Heart right ventricle (tissue), 16 donors: Measurements from ENCODE around the gene PRRT3. TPM values are rescaled to one million over a fixed set of nuclear protein-coding genes. Genes with fewer than 3 reads are reported as not detected.
"Not testable (repeated sequence)": the region's sequence is repeated elsewhere in the genome, so short reads cannot be mapped to it uniquely, and the experiment has no call there.

Experiments used
- ATAC-seq, 8 donors: fragments of 200-7000 bp; cut with Tn5 transposase; one replicate each; pipeline ENCODE4 v1.9.1; 2020; ENCODE audit warnings: mild to moderate bottlenecking in 8 of 8, moderate library complexity in 8 of 8, moderate number of reproducible peaks in 1 of 8
- DNase-seq, 2 donors: peaks; one replicate each; pipeline ENCODE4 v3.0.0-alpha.2; 2020
- H3K27ac ChIP-seq, 10 donors: fragments of 200-600 bp; sonication (generic) in 2 of 10; one replicate each; pipeline versions ENCODE4 v1.5.0 to v1.8.0; 2020 to 2022; ENCODE audit warnings: mild to moderate bottlenecking in 3 of 10
- H3K27me3 ChIP-seq, 7 donors: fragments of 200-600 bp; one replicate each; pipeline ENCODE4 v1.8.0; 2021 to 2022; ENCODE audit warnings: mild to moderate bottlenecking in 2 of 7
- H3K36me3 ChIP-seq, 9 donors: fragments of 200-600 bp; sonication (generic) in 1 of 9; one replicate each; pipeline versions ENCODE4 v1.5.0 to v1.8.0; 2020 to 2022; ENCODE audit warnings: mild to moderate bottlenecking in 2 of 9
- H3K4me1 ChIP-seq, 9 donors: fragments of 200-600 bp; sonication (generic) in 1 of 9; one replicate each; pipeline versions ENCODE4 v1.5.0 to v1.8.0; 2020 to 2022; ENCODE audit warnings: mild to moderate bottlenecking in 4 of 9
- H3K4me3 ChIP-seq, 10 donors: fragments of 200-600 bp; sonication (generic) in 2 of 10; one replicate each; pipeline versions ENCODE4 v1.5.0 to v1.8.0; 2020 to 2022; ENCODE audit warnings: mild to moderate bottlenecking in 7 of 10, moderate library complexity in 2 of 10
- H3K9me3 ChIP-seq, 11 donors: fragments of 200-600 bp in 10 of 11; sonication (generic) in 2 of 11; one replicate each; pipeline versions ENCODE4 v1.5.0 to v1.8.0; 2013 to 2022; ENCODE audit warnings: mild to moderate bottlenecking in 2 of 11, control low read depth in 1 of 11, moderate library complexity in 1 of 11
- CTCF ChIP-seq, 9 donors: fragments of 200-600 bp; sonication (generic) in 2 of 9; IDR thresholded peaks; one replicate each; pipeline versions ENCODE4 v1.5.0 to v1.8.0; 2021 to 2022; ENCODE audit warnings: antibody characterized with exemption in 9 of 9, mild to moderate bottlenecking in 5 of 9, moderate library complexity in 1 of 9
- WGBS, 2 donors: extraction: QIAGEN DNeasy Blood & Tissue Kit; methylation state at CpG; one replicate each; pipeline ENCODE4 v1.1.7; 2013; ENCODE audit warnings: inconsistent platforms in 1 of 2; 5-methylcytosine and 5-hydroxymethylcytosine counted together
- intact Hi-C, 10 donors: fragments of 100-400 bp; cut with DNase I; formaldehyde crosslinking; loops; one replicate each; pipeline versions ENCODE4 v1.11.1 to v1.14.2; 2022
- polyA plus RNA-seq, 2 donors: library from polyadenylated mRNA; stranded (reverse); fragments of 200-250 nt; gene quantifications; one replicate each; pipeline ENCODE4 v1.2.3, GENCODE V29; 2013
- total RNA-seq, 10 donors: library from RNA; stranded (reverse); fragmentation: NEBNext Ultra II Directional in 3 of 10; extraction: Animal tissue kit (Norgen Biotek cat#: 25700) in 3 of 10; gene quantifications; one replicate each; pipeline versions ENCODE4 v1.2.1 to v1.2.4, GENCODE V29; 2021 to 2023
- donor health status: Arrhythmogenic right ventricular cardiomyopathy.
- donor health status: ischemic (EF 13 %, LVEDD 7.1; RV severe dilation, severe dysfunction).
- donor health status: healthy with polysubstance abuse.
- donor health status: DM: no; HTN: yes; CAD: no.
- donor health status: DM: no; HTN: no; CAD: no.
- donor health status: ischemic (EF 25% LVEDD 6.9; RV normal size, moderate dysfunction).
- donor health status: ischemic (EF 25% LVEDD 5.7; RV mildly dilated, moderate dysfunction).
- donor health status: healthy.
- donor health status: DM: yes; HTN: yes; CAD: no.
- donor health status: Ischemic cardiomyopathy.
- donor health status: ischemic (EF 35%, LVEDD 5.7; RV mildly dilated, moderate dysfunction).
- donor health status: nonischemic (EF 11% LVEDD 7.7; RV severe dilation, severe dysfunction).
- donor health status: DM: yes; HTN: yes; CAD: no.
- donor health status: PGD.
- donor health status: ischemic (EF 29% LVEDD 5.4; RV normal size, mild dysfunction).
- donor health status: nonischemic (EF 23%, LVEDD 6.1; RV moderate dilation, normal function).

The PRRT3 gene
- total and polyA plus RNA-seq, 12 donors: 0.45 to 2.0 (median 1.2) TPM

DNA sequence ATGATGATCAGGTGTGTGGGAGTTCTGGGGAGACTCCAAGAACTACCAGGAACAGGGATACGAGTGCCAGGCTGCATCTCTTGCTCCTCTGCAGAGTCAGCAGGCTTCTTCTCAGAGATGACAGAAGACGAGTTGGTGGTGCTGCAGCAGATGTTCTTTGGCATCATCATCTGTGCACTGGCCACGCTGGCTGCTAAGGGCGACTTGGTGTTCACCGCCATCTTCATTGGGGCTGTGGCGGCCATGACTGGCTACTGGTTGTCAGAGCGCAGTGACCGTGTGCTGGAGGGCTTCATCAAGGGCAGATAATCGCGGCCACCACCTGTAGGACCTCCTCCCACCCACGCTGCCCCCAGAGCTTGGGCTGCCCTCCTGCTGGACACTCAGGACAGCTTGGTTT, 7.9 kb downstream of the PRRT3 start:
- H3K27me3 ChIP-seq: no peaks in the 10 kb centered on the region
- DNase-seq: no peak
- H3K36me3 ChIP-seq: peaks cover 0 to 51% (median 0%) of the 10 kb centered on the region in 9 donors
- no peaks in the 10 kb centered on the region for H3K9me3 ChIP-seq
- H3K27ac ChIP-seq: no peak overlapping the region
- no peak overlapping the region for H3K4me3 ChIP-seq
- no peak for ATAC-seq
- 89 to 92% methylated on average over 11 of the region's 11 CpGs for WGBS, 2 donors
- H3K4me1 ChIP-seq: peaks cover 0 to 22% (median 15%) of the 10 kb centered on the region in 9 donors
- intact Hi-C loops: loop anchor here in 1 of 10 donors (10.0 kb wide), 1 partner anchor 99 kb away; the partner anchor contains the start of gene RPUSD3
- no peak for TF ChIP-seq CTCF (IDR thresholded peaks at IDR 0.05)

- DNase-seq: no peak
- WGBS, 2 donors: 90 to 93% methylated on average over 11 of the region's 11 CpGs
- ATAC-seq: no peak
- Histone ChIP-seq H3K36me3 (peaks cover 0 to 54% (median 0%) of the 10 kb centered on the region in 9 donors), H3K4me3 (no peak overlapping the region), H3K9me3 (no peaks in the 10 kb centered on the region), H3K4me1 (peaks cover 0 to 22% (median 15%) of the 10 kb centered on the region in 9 donors), H3K27ac (no peak overlapping the region), H3K27me3 (no peaks in the 10 kb centered on the region)
- TF ChIP-seq CTCF (IDR thresholded peaks at IDR 0.05): no peak
- intact Hi-C loops: loop anchor here in 1 of 10 donors (10.0 kb wide), 1 partner anchor 98 kb away; the partner anchor contains the start of gene RPUSD3
These were observed 9.1 kb downstream of the PRRT3 start for GRCh38 chr3:9942934-9943690.

GRCh38 chr3:9942164-9942563, 10.0 kb downstream of the PRRT3 start:
- H3K36me3 ChIP-seq: peaks cover 0 to 63% (median 0%) of the 10 kb centered on the region in 9 donors
- H3K27ac ChIP-seq: no peak overlapping the region
- peaks cover 0 to 15% (median 7%) of the 10 kb centered on the region in 9 donors for H3K4me1 ChIP-seq
- no peaks in the 10 kb centered on the region for H3K27me3 ChIP-seq
- intact Hi-C loops: loop anchor here in 1 of 10 donors (10.0 kb wide), 1 partner anchor 97 kb away; the partner anchor contains the start of gene RPUSD3
- H3K4me3 ChIP-seq: no peak overlapping the region
- H3K9me3 ChIP-seq: no peaks in the 10 kb centered on the region
- ATAC-seq: no peak
- no peak for DNase-seq
- WGBS, 2 donors: 80 to 82% methylated on average over 4 of the region's 4 CpGs
- TF ChIP-seq CTCF (IDR thresholded peaks at IDR 0.05): no peak

DNA sequence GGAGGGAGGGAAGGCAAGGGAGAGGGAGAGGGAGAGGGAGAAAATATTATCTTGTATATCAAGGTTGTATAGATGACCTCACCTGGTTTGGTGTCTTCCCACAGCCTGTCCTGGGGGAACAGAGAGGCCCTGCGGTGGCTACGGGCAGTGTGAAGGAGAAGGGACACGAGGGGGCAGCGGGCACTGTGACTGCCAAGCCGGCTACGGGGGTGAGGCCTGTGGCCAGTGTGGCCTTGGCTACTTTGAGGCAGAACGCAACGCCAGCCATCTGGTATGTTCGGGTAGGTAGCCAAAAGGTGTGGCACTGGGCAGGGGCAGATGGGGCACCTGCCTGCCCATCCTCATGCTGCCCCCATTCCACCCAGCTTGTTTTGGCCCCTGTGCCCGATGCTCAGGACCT, 11.5 kb downstream of the PRRT3 start:
- intact Hi-C loops: loop anchor here in 1 of 10 donors (10.0 kb wide), 1 partner anchor 96 kb away; the partner anchor contains the start of gene RPUSD3
- H3K4me3 ChIP-seq: no peak overlapping the region
- WGBS, 2 donors: 98 to 99% methylated on average over 10 of the region's 10 CpGs
- no peak for DNase-seq
- peaks cover 0 to 76% (median 0%) of the 10 kb centered on the region in 9 donors for H3K36me3 ChIP-seq
- H3K4me1 ChIP-seq: peaks cover 0 to 13% (median 2%) of the 10 kb centered on the region in 9 donors
- H3K27me3 ChIP-seq: no peaks in the 10 kb centered on the region
- TF ChIP-seq CTCF (IDR thresholded peaks at IDR 0.05): no peak
- no peaks in the 10 kb centered on the region for H3K9me3 ChIP-seq
- no peak for ATAC-seq
- H3K27ac ChIP-seq: no peak overlapping the region

GRCh38 chr3:9939906-9940305, 12.3 kb downstream of the PRRT3 start:
- not testable (repeated sequence) for H3K27ac ChIP-seq, H3K4me3 ChIP-seq, DNase-seq, ATAC-seq, H3K27me3 ChIP-seq, H3K9me3 ChIP-seq
- intact Hi-C loops: loop anchor here in 3 of 10 donors (10.0 kb wide), 3 partner anchors 95 to 285 kb away; partner anchors contain the start of genes BRK1 (in 1 of the 3) and RPUSD3 (in 1 of the 3)
- Histone ChIP-seq H3K4me1 (peaks cover 3 to 18% (median 7%) of the 10 kb centered on the region in 9 donors), H3K36me3 (peaks cover 0 to 79% (median 0%) of the 10 kb centered on the region in 9 donors)
- WGBS, 2 donors: 96% methylated on average over 27 to 31 of the region's 32 CpGs
